RCC 7860 (cell line): Measurements from ENCODE around the gene KPNA6.
A peak's percentile ranks its signal among the peaks of the same experiment; 100 is the strongest.
"Not testable (repeated sequence)": the region's sequence is repeated elsewhere in the genome, so short reads cannot be mapped to it uniquely, and the experiment has no call there.

Experiments used
- DNase-seq: peaks from one replicate; pipeline ENCODE4 v3.0.0-alpha.2; 2015; ENCODE audit warnings: low spot score
- FAIRE-seq: peaks from 2 replicates; lab custom pipeline; 2012; peaks lifted over from hg19 to GRCh38; lab: Jason Lieb, UNC

The KPNA6 gene

GRCh38 chr1:32107742-32108661 lies at the start of gene KPNA6:
Gene KPNA6 (plus strand): TSS chr1:32108056. CDS start chr1:32108131, 75 bp downstream.
- FAIRE-seq (peak; percentile 76), DNase-seq (peak; percentile 92)

DNA sequence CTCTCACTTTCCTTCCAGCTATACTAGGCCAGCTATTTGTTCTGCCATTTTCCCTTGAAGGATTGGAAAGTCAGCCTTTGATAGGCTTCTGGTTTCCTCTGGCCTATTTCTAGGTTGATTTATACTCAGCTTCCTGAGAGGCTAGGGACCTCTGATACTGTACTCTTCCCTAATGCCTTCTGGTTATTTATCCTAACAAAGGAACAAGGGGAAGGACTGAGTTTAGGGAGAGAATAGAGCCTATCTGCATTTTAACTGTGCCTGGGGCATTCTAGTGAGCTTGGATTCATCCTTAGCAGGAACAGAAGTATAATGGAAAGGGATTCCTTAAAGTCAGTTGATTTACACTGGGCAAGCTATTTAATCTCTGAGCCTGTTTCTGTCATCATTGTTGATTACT lies 46.9 kb upstream of the KPNA6 start:
- no peak for DNase-seq
- FAIRE-seq, result no peak

- FAIRE-seq, result no peak
Observed at GRCh38 chr1:32062867-32063230, 45.0 kb upstream of the KPNA6 start.

GRCh38 chr1:32063261-32063681 lies 44.6 kb upstream of the KPNA6 start:
- peak; percentile 69 for FAIRE-seq

More at GRCh38 chr1:32062867-32063230, 45.0 kb upstream of the KPNA6 start:
- no peak for DNase-seq

GRCh38 chr1:32065613-32066488 lies 42.0 kb upstream of the KPNA6 start:
- not testable (repeated sequence) for FAIRE-seq, DNase-seq

More at GRCh38 chr1:32063261-32063681, 44.6 kb upstream of the KPNA6 start:
- peak; percentile 43 for DNase-seq

DNA sequence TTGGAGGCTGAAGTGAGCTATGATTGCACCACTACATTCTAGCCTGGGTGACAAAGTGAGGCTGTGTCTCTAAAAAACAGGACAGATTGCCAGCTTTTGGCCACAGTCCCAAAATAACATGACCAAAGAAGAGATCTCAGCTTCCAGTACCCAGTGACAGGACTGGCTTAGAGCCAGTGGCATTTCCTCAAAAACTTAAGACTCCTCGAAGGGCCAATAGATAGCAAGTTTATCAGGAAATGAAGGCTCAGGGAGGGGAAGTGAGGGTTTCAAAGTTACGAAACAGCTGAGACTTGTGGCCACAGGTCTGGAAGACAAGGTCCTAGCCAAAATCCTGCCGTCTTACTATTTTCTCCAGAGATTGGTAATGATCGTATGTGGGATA lies 41.4 kb upstream of the KPNA6 start:
- peak; percentile 34 for FAIRE-seq
- peak; percentile 79 for DNase-seq

DNA sequence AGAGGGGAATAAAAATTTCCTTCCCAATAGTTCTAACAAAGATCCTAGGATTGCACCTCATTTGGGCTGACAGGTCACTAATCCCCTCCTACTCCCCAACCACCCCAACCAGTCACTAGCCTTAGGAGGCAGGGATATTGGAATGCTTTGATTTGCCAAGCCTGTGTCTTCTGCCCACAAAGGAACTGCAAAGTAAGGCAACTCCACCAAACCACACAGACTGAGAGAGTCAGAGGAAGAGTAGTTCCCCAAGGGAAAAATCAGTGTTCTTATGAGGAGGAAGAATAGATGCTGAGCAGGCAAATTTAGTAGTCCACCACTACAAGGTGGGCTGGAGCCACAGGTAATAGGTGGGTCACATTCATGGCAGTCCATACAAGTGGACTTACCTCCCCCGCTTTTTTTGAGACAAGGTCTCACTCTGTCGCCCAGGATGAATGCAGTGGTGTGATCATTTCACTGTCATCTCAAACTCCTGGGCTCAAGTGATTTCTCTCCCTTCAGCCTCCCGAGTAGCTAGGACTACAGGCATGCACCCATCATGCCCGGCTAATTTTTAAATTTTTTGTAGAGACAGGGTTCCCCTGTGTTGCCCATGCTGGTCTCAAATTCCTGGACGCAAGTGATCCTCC lies 38.8 kb upstream of the KPNA6 start:
- FAIRE-seq, result no peak
- DNase-seq, result peak; percentile 8

DNA sequence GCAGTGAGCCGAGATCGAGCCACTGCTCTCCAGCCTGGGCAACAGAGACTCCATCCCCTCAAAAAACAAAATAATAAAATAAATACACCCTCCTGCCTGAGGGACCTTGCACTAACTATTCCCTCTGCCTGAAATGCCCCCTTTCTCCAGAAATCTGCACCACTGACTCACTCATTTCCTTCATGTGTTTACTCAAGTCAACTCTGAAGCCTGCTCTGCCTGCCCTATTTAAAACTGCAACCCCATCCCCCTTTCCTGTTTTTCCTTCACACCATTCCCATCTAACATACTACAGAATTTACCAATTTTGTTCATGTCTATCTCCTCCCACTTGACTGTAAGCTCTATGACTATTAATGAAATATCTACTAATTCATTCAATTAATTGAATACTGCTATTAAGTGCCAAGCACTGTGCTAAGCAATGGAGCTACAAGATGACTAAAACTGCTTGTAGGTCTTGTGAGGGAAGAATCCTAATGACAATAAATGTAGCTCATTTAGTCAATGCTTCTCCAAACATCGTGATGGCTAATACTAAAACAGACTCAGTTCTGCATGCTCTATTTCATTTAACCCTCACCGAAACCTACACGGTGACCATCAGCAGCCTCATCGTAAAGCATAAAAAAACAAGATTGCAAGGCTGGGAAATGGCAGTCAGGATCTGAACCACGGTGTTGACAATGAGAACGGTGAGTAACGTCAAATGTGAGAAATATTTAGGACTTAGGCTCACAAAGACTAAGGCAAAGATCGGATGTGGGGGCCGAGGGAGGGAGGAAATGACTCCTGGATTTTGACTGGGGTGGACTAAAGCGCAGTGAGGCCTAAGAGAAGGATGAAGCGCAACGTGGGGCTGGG lies 35.9 kb upstream of the KPNA6 start:
- no peak for FAIRE-seq
- DNase-seq, result peak; percentile 13

GRCh38 chr1:32072622-32073298 lies 35.1 kb upstream of the KPNA6 start, which contains the start of gene TMEM39B:
Gene TMEM39B (plus strand): TSS chr1:32072939. CDS start chr1:32073048, 109 bp downstream.
- FAIRE-seq (no peak), DNase-seq (peak; percentile 82)

DNA sequence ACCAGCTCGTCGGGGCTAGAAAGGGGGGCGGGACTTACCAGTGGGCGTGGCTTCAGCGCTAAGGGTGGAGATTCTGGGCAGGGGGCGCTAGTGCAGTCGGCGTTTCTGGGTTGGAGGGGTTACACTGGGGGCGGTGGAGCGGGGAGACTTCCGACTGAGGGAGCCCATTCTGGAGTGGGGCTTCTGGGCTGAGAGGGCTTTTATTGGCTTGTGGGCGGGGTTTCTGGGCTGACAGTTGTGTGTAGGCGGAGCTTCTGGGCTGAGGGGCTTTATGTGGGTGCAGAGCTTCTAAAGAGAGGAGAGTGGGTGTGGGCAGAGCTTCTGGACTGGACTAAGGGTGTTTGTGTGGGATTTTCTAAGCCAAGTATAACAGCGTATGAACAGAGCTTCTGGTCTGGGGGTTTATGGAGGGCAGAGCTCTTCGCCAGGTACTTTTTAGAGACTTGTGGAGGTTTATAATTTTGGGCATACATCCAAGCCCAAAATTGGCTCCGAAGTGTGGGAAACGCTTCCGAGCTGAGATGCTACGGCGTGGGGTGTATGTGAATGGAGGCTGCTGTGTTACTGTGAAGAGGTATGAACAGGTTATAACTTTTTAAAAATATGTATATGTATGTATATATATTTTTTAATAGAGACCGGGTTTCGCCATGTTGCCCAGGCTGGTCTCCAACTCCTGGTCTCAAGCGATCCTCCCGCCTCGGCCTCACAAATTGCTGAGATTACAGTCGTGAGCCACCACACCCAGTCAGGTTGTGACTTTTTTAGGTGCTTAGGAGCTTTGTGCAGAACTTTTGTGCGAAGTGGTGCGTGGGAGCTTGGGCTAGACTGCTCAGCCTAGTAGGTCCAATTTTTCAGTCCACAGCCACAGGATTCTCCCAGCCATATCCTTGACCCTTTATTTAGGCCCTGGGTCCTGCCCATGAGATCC lies 34.3 kb upstream of the KPNA6 start:
- DNase-seq, result no peak
- FAIRE-seq, result no peak

DNA sequence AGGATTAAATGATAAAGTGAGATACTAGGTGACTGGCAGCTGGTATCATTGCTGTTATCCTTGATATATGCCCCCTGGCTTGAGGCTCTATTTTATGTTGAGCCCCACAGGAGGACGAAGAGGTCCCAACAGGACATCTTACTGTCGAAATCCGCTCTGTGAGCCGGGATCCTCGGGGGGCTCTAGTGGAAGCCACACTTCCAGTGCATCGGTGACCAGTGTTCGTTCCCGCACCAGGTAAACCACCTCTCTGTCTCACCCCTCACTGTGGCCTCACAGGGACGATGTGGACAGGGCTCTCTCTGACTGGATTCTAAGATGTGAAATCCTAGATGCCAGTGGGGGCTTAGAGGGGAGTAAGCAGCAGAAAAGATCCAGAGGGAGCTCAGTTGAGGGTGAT lies 33.0 kb upstream of the KPNA6 start:
- FAIRE-seq, result no peak
- DNase-seq, result no peak

GRCh38 chr1:32077451-32077850 lies 30.4 kb upstream of the KPNA6 start:
- FAIRE-seq, result no peak
- no peak for DNase-seq

DNA sequence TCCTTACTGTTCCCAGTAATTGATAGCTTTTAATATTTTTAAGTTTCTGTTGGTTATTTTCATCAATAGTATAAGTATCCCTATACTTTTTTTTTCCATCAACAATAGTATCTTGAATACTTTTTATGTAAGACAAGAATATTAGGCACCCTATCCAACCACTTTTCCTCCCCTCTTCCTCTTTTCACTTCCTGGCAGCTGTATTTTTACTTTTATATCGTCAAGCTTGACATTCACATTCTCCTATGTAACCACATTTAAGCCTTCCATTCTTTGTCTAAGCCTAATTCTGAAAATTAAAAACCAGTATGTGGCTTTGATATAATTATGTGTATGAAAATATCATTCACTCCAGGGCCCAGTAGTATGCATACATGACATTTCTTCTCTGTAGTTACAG lies 25.8 kb upstream of the KPNA6 start:
- no peak for FAIRE-seq
- no peak for DNase-seq

DNA sequence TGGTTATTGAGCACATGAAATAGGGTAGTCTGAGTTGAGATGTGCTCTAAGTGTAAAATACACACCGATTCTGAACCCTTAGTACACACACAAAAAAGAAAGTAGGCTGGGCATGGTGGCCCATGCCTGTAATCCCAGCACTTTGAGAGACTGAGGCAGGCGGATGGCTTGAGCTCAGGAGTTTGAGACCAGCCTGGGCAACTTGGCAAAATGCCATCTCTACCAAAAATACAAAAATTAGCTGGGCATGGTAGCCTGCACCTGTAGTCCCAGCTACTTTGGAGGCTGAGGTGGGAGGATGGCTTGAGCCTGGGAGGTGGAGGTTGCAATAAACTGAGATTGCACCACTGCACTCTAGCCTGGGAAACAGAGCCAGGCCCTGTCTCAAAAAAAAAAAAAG lies 21.5 kb upstream of the KPNA6 start:
- FAIRE-seq, DNase-seq: not testable (repeated sequence)

DNA sequence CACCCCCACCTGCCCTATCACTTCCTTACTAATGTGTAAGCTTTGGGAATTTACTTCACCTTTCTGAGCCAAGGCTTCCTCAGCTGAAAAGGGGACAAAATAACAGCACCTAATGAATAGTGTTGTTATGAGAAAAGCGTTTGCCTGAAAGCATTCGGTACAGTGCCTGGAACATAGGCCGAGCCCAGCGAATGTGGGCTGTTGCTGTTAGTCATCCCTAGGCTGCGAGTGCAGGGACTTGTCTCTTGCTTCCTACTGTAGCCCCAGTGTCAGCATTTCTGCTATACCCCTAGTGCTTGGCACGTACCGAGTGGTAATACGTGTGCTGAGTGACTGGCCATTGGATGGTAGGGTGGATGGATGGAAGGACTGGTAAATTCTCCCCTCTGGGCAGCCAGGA lies 16.7 kb upstream of the KPNA6 start:
- DNase-seq (no peak), FAIRE-seq (no peak)

- FAIRE-seq (no peak), DNase-seq (no peak)
Observed at GRCh38 chr1:32091591-32091990, 16.3 kb upstream of the KPNA6 start.

GRCh38 chr1:32094746-32095521 lies 12.9 kb upstream of the KPNA6 start:
- DNase-seq, result no peak
- FAIRE-seq, result no peak

DNA sequence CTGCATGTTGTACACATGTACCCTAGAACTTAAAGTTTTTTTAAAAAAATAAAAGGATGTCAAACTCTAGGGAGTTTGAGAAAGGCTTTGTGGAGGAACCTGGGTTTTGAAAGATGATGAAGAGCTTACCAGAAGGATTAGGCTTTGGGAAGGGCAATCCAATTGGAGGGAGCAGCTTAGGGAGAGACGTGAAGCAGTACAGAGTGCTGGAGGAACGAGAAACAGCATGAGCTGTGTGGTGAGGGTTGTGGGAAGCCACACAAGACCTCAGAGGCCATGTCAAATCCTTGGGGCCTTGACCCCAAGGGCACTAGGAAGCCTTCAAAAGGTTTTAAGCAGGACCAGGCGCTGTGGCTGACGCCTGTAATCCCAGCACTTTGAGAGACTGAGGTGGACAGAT lies 8.4 kb upstream of the KPNA6 start:
- FAIRE-seq, result no peak

More for the DNA sequence above, 8.4 kb upstream of the KPNA6 start:
- DNase-seq, result no peak
